GM12874 (cell line): Measurements from ENCODE around the gene EBLN2.

Source experiments
- TF ChIP-seq, protein P1 (sequence below): IDR thresholded peaks from 2 replicates; pipeline ENCODE4 v1.5.1; 2011; ENCODE audit warnings: low read depth, mild to moderate bottlenecking, control low read depth, low read length, moderate library complexity; ENCODE audit not compliant: insufficient read depth

Gene EBLN2

DNA sequence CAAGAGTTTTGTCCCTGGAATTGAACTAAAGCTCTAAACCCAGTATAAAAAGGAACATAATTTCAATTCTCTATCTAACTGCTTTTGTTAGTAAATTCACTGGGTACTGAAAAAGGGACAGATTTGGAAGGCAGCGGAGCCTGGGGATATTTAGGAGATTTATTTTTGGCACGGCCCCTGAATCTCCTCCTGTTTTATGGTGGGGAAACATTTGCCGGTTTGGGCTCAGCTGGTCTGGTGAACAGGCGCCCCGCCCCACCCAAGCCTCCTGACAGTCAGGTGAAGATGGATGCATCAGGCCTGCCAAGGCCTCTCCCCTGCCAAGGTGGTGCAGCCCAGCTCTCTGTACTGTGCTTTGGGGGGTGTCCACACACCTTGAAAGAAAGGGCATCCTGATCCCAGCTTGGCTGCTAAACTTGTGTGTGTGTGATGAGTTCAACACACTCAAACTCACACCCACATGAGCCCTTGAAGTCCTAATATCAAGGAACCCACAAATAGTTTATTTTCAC lies 46.3 kb downstream of the EBLN2 start:
- TF ChIP-seq, protein P1, sequence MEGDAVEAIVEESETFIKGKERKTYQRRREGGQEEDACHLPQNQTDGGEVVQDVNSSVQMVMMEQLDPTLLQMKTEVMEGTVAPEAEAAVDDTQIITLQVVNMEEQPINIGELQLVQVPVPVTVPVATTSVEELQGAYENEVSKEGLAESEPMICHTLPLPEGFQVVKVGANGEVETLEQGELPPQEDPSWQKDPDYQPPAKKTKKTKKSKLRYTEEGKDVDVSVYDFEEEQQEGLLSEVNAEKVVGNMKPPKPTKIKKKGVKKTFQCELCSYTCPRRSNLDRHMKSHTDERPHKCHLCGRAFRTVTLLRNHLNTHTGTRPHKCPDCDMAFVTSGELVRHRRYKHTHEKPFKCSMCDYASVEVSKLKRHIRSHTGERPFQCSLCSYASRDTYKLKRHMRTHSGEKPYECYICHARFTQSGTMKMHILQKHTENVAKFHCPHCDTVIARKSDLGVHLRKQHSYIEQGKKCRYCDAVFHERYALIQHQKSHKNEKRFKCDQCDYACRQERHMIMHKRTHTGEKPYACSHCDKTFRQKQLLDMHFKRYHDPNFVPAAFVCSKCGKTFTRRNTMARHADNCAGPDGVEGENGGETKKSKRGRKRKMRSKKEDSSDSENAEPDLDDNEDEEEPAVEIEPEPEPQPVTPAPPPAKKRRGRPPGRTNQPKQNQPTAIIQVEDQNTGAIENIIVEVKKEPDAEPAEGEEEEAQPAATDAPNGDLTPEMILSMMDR = no peak

DNA sequence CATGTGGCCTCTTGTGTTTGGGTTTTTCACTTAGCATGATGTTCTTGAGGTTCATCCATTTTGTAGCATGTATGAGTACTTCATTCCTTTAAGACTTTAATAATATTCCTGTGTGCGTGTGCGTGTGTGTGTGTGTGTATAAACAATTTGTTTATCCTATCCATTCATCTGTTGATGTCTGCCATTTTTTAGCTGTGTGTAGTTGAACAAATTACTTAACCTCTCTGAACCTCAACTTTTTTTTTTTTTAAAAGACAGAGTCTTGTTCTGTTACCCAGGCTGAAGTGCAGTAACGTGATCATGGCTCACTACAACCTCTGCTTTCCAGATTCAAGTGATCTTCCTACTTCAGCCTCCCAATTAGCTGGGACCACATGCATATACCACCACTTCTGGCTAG lies 47.3 kb downstream of the EBLN2 start:
- TF ChIP-seq, protein P1 = no peak

DNA sequence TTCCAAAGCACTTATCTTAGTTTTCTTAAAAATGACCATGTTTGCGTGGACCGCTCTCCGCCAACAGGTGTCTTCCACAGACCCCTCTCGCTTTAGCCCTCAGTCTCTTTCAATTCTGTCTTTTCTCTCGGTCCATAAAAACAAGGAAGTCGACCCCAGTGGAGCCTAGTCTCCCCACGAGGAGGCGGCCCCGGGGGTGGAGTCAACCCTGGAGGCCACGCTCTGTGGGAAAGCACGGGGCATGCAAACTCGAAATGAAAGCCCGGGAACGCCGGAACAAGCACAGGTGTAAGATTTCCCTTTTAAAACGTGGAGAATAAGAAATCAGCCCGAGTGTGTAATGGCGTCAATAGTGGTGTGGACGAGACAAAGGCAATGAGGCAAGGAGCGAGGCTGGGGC lies 49.1 kb downstream of the EBLN2 start:
- TF ChIP-seq, protein P1 = no peak
